ENCODE measurements around the gene DCDC2B.

DNA sequence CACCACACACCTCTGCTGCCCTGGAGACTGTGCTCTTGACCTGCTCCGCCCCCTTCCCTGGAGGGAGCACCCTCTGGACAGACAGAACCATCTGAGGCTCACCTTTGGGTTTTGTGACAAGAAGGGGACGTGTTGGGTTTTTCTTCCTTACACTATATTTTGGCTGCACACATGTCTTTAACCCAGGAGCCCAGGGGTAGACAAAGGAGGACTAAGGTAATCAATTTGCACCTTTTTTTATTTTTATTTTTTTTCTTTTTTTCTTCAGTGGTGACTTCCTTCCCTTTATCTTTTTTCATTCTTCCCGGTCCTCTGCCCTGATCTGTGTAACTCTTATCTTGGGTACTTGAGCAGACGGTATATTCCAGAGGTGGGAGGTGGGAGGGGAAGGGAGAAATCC lies 37.9 kb upstream of the DCDC2B start:
- TF ChIP-seq, protein P1, sequence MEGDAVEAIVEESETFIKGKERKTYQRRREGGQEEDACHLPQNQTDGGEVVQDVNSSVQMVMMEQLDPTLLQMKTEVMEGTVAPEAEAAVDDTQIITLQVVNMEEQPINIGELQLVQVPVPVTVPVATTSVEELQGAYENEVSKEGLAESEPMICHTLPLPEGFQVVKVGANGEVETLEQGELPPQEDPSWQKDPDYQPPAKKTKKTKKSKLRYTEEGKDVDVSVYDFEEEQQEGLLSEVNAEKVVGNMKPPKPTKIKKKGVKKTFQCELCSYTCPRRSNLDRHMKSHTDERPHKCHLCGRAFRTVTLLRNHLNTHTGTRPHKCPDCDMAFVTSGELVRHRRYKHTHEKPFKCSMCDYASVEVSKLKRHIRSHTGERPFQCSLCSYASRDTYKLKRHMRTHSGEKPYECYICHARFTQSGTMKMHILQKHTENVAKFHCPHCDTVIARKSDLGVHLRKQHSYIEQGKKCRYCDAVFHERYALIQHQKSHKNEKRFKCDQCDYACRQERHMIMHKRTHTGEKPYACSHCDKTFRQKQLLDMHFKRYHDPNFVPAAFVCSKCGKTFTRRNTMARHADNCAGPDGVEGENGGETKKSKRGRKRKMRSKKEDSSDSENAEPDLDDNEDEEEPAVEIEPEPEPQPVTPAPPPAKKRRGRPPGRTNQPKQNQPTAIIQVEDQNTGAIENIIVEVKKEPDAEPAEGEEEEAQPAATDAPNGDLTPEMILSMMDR (IDR thresholded peaks at IDR 0.05): no peak
- TF ChIP-seq IRF2 (CRISPR knock-in tag; IDR thresholded peaks at IDR 0.05; ENCODE audit: borderline replicate concordance, low read depth) (no peak), E2F1 (CRISPR knock-in tag; IDR thresholded peaks at IDR 0.05) (no peak), KAT7 (CRISPR knock-in tag; IDR thresholded peaks at IDR 0.05; ENCODE audit: borderline replicate concordance) (no peak), SOX15 (CRISPR knock-in tag; IDR thresholded peaks at IDR 0.05) (no peak), ATF2 (CRISPR knock-in tag; IDR thresholded peaks at IDR 0.05; ENCODE audit: borderline replicate concordance, low read depth) (no peak), ZNF232 (CRISPR knock-in tag; IDR thresholded peaks at IDR 0.05) (no peak), TEAD4 (CRISPR knock-in tag; IDR thresholded peaks at IDR 0.05) (no peak), CREB1 (CRISPR knock-in tag; IDR thresholded peaks at IDR 0.05) (no peak), FOXJ3 (CRISPR knock-in tag; IDR thresholded peaks at IDR 0.05; ENCODE audit: borderline replicate concordance) (no peak), NR2C2 (CRISPR knock-in tag; IDR thresholded peaks at IDR 0.05) (no peak), CDX4 (CRISPR knock-in tag; IDR thresholded peaks at IDR 0.05; ENCODE audit: borderline replicate concordance) (no peak), EMX1 (CRISPR knock-in tag; IDR thresholded peaks at IDR 0.05) (no peak)
- TF ChIP-seq, protein P2, sequence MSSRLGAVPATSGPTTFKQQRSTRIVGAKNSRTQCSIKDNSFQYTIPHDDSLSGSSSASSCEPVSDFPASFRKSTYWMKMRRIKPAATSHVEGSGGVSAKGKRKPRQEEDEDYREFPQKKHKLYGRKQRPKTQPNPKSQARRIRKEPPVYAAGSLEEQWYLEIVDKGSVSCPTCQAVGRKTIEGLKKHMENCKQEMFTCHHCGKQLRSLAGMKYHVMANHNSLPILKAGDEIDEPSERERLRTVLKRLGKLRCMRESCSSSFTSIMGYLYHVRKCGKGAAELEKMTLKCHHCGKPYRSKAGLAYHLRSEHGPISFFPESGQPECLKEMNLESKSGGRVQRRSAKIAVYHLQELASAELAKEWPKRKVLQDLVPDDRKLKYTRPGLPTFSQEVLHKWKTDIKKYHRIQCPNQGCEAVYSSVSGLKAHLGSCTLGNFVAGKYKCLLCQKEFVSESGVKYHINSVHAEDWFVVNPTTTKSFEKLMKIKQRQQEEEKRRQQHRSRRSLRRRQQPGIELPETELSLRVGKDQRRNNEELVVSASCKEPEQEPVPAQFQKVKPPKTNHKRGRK (CRISPR knock-in tag; IDR thresholded peaks at IDR 0.05; ENCODE audit: borderline replicate concordance): no peak
